Measurements from ENCODE around the gene AHCYL2.
"Not testable (repeated sequence)": the region's sequence is repeated elsewhere in the genome, so short reads cannot be mapped to it uniquely, and the experiment has no call there.

DNA sequence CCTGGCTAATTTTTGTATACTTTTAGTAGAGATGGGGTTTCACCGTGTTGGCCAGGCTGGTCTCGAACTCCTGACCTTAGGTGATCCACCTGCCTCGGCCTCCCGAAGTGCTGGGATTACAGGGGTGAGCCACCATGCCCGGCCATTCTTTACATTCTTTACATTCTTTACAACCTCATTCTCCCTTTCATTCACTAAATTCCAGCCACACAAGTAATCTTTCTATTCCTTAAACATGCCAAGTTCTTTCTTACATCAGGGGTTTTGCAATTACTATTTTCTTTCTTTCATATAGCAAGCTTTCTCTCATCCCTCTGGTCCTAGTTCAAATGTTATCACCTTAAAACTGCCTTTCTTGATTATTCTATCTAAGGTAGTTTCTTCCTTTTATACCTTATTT is 128.3 kb downstream of the AHCYL2 start:
- not testable (repeated sequence) for TF ChIP-seq POLR2AphosphoS5 (IDR thresholded peaks at IDR 0.05; ENCODE audit: low read depth, low read length); POLR2A (IDR thresholded peaks at IDR 0.05; ENCODE audit: low read depth, low read length); TAF1 (IDR thresholded peaks at IDR 0.05; ENCODE audit: borderline replicate concordance, low read depth, low read length)
